ENCODE data around the gene FSTL3. TPM values are rescaled to one million over a fixed set of nuclear protein-coding genes. Genes with fewer than 3 reads are reported as not detected.
A peak's percentile ranks its signal among the peaks of the same experiment; 100 is the strongest.

Gene FSTL3
- total RNA-seq, 2 donors from 2014 or later = 4.9 to 8.7 TPM

GRCh38 chr19:643736-644135 lies 32.5 kb upstream of the FSTL3 start:
- ATAC-seq (no peak), DNase-seq (no peak)
- intact Hi-C loops (cut with DNase I, micrococcal nuclease) = no loop called here

GRCh38 chr19:644363-644762 lies 31.8 kb upstream of the FSTL3 start:
- no peak for DNase-seq
- ATAC-seq = no peak
- intact Hi-C loops (cut with DNase I, micrococcal nuclease) = no loop called here

GRCh38 chr19:644789-645188 lies 31.4 kb upstream of the FSTL3 start:
- ATAC-seq (no peak), DNase-seq (no peak)
- intact Hi-C loops (cut with DNase I, micrococcal nuclease) = no loop called here

- DNase-seq (no peak), ATAC-seq (peak; percentile 2)
- intact Hi-C loops (cut with DNase I, micrococcal nuclease) = no loop called here
Observed at GRCh38 chr19:645912-646778, 30.0 kb upstream of the FSTL3 start.

- no peak for DNase-seq
- ATAC-seq = peak; percentile 6
- intact Hi-C loops (cut with DNase I, micrococcal nuclease) = no loop called here
Observed at GRCh38 chr19:646779-647565, 29.2 kb upstream of the FSTL3 start.

- no peak for ATAC-seq
- intact Hi-C loops (cut with DNase I, micrococcal nuclease) = no loop called here
- no peak for DNase-seq
Observed at GRCh38 chr19:647566-648284, 28.5 kb upstream of the FSTL3 start.

- DNase-seq = no peak
- intact Hi-C loops (cut with DNase I, micrococcal nuclease) = no loop called here
- ATAC-seq = no peak
Observed at GRCh38 chr19:648305-648704, 27.9 kb upstream of the FSTL3 start.

- no peak for ATAC-seq
- intact Hi-C loops (cut with DNase I, micrococcal nuclease) = no loop called here
- DNase-seq = no peak
Observed at GRCh38 chr19:648904-649801, 27.0 kb upstream of the FSTL3 start.

- no peak for ATAC-seq
- no peak for DNase-seq
- intact Hi-C loops (cut with DNase I, micrococcal nuclease) = no loop called here
Observed at GRCh38 chr19:650121-650520, 26.1 kb upstream of the FSTL3 start.

- no peak for ATAC-seq
Observed at GRCh38 chr19:651114-651818, 24.9 kb upstream of the FSTL3 start.

GRCh38 chr19:651991-652390 lies 24.2 kb upstream of the FSTL3 start:
- intact Hi-C loops (cut with DNase I, micrococcal nuclease) = no loop called here
- ATAC-seq (no peak), DNase-seq (no peak)

More at GRCh38 chr19:651114-651818, 24.9 kb upstream of the FSTL3 start:
- DNase-seq = no peak
- intact Hi-C loops (cut with DNase I, micrococcal nuclease) = no loop called here

GRCh38 chr19:652467-653389 lies 23.5 kb upstream of the FSTL3 start:
- ATAC-seq = no peak
- intact Hi-C loops (cut with DNase I, micrococcal nuclease) = no loop called here
- DNase-seq = no peak

- no peak for DNase-seq
- intact Hi-C loops (cut with DNase I, micrococcal nuclease) = no loop called here
- no peak for ATAC-seq
Observed at GRCh38 chr19:653425-653824, 22.8 kb upstream of the FSTL3 start.

- DNase-seq (no peak), ATAC-seq (no peak)
Observed at GRCh38 chr19:655691-656090, 20.5 kb upstream of the FSTL3 start.

GRCh38 chr19:656751-657559 lies 19.2 kb upstream of the FSTL3 start:
- ATAC-seq (no peak), DNase-seq (no peak)
- intact Hi-C loops (cut with DNase I, micrococcal nuclease) = no loop called here

More at GRCh38 chr19:655691-656090, 20.5 kb upstream of the FSTL3 start:
- intact Hi-C loops (cut with DNase I, micrococcal nuclease) = no loop called here

- DNase-seq = no peak
- no peak for ATAC-seq
- intact Hi-C loops (cut with DNase I, micrococcal nuclease) = no loop called here
Observed at GRCh38 chr19:657611-658010, 18.6 kb upstream of the FSTL3 start.

Measured in left colon (tissue), 2 donors.